ENCODE measurements around the gene MED8. TPM values are rescaled to one million over a fixed set of nuclear protein-coding genes. Genes with fewer than 3 reads are reported as not detected.
"Not testable (repeated sequence)": the region's sequence is repeated elsewhere in the genome, so short reads cannot be mapped to it uniquely, and the experiment has no call there.

MED8 gene
- total and polyA plus RNA-seq, 2 donors (not counting 1 experiment from before 2014, with no cell fraction given), result 49.7 to 69.2 TPM

GRCh38 chr1:43373066-43373940 is 16.3 kb downstream of the MED8 start:
- Histone ChIP-seq H3K79me2 (ENCODE audit: control insufficient read depth, insufficient read depth, low read length) (peaks cover 9% of the 10 kb centered on the region), H3K4me3 (replicated peaks in 1 of 4; ENCODE audit: control extremely low read depth in 1 of 4, insufficient read depth in 1 of 4, low read depth in 3 of 4, low read length in 4 of 4) (no peak overlapping the region), H3K4me1 (ENCODE audit: control insufficient read depth, extremely low read depth, insufficient read depth, low read length) (peaks cover 16% of the 10 kb centered on the region), H2AFZ (ENCODE audit: low read length) (no peak overlapping the region), H3K9ac (ENCODE audit: insufficient read depth, low read length) (no peak overlapping the region), H3K4me2 (ENCODE audit: extremely low read depth, insufficient read depth, low read length) (peak overlapping the region; percentile 18), H3K27ac (ENCODE audit: insufficient read depth, low read length) (peak overlapping the region; percentile 85), H4K20me1 (ENCODE audit: control insufficient read depth, extremely low read depth, insufficient read depth, low read length) (no peaks in the 10 kb centered on the region), H3K36me3 (ENCODE audit: control insufficient read depth, insufficient read depth, low read length) (no peaks in the 10 kb centered on the region), H3K9me3 (ENCODE audit: control insufficient read depth, insufficient read depth, low read depth, low read length) (no peaks in the 10 kb centered on the region), H3K27me3 (ENCODE audit: control insufficient read depth, insufficient read depth, low read length) (no peaks in the 10 kb centered on the region)
- DNase-seq (ENCODE audit: low read depth in 2 of 2), result peak; percentile 79 to 87
- TF ChIP-seq CTCF (conservative IDR thresholded peaks at IDR 0.05 in 1 of 2, IDR thresholded peaks at IDR 0.05 in 1 of 2; ENCODE audit: low read depth in 1 of 2, low read length in 2 of 2), result no peak
- no peak for TF ChIP-seq EZH2 (IDR thresholded peaks at IDR 0.05; ENCODE audit: low read length, missing control alignments)

- Histone ChIP-seq H3K36me3 (ENCODE audit: control insufficient read depth, insufficient read depth, low read length) (no peaks in the 10 kb centered on the region), H3K9ac (ENCODE audit: insufficient read depth, low read length) (no peak overlapping the region), H3K27me3 (ENCODE audit: control insufficient read depth, insufficient read depth, low read length) (no peaks in the 10 kb centered on the region), H4K20me1 (ENCODE audit: control insufficient read depth, extremely low read depth, insufficient read depth, low read length) (no peaks in the 10 kb centered on the region), H3K27ac (ENCODE audit: insufficient read depth, low read length) (peak overlapping the region; percentile 85), H3K4me2 (ENCODE audit: extremely low read depth, insufficient read depth, low read length) (no peak overlapping the region), H3K4me3 (replicated peaks in 1 of 4; ENCODE audit: control extremely low read depth in 1 of 4, insufficient read depth in 1 of 4, low read depth in 3 of 4, low read length in 4 of 4) (no peak overlapping the region), H2AFZ (ENCODE audit: low read length) (no peak overlapping the region), H3K9me3 (ENCODE audit: control insufficient read depth, insufficient read depth, low read depth, low read length) (no peaks in the 10 kb centered on the region), H3K79me2 (ENCODE audit: control insufficient read depth, insufficient read depth, low read length) (peaks cover 13% of the 10 kb centered on the region), H3K4me1 (ENCODE audit: control insufficient read depth, extremely low read depth, insufficient read depth, low read length) (peaks cover 16% of the 10 kb centered on the region)
- TF ChIP-seq CTCF (conservative IDR thresholded peaks at IDR 0.05 in 1 of 2, IDR thresholded peaks at IDR 0.05 in 1 of 2; ENCODE audit: low read depth in 1 of 2, low read length in 2 of 2), result no peak
- no peak for TF ChIP-seq EZH2 (IDR thresholded peaks at IDR 0.05; ENCODE audit: low read length, missing control alignments)
- DNase-seq (ENCODE audit: low read depth in 2 of 2), result peak in 1 of 2 donors; percentile 27
Measured at GRCh38 chr1:43372172-43372571, 17.4 kb downstream of the MED8 start.

GRCh38 chr1:43370564-43370963 is 19.0 kb downstream of the MED8 start:
- Histone ChIP-seq H3K27ac (ENCODE audit: insufficient read depth, low read length) (no peak overlapping the region), H2AFZ (ENCODE audit: low read length) (no peak overlapping the region), H3K4me2 (ENCODE audit: extremely low read depth, insufficient read depth, low read length) (no peak overlapping the region), H3K79me2 (ENCODE audit: control insufficient read depth, insufficient read depth, low read length) (peaks cover 29% of the 10 kb centered on the region), H3K36me3 (ENCODE audit: control insufficient read depth, insufficient read depth, low read length) (peaks cover 1% of the 10 kb centered on the region), H3K9me3 (ENCODE audit: control insufficient read depth, insufficient read depth, low read depth, low read length) (no peaks in the 10 kb centered on the region), H3K4me3 (replicated peaks in 1 of 4; ENCODE audit: control extremely low read depth in 1 of 4, insufficient read depth in 1 of 4, low read depth in 3 of 4, low read length in 4 of 4) (no peak overlapping the region), H4K20me1 (ENCODE audit: control insufficient read depth, extremely low read depth, insufficient read depth, low read length) (no peaks in the 10 kb centered on the region), H3K27me3 (ENCODE audit: control insufficient read depth, insufficient read depth, low read length) (no peaks in the 10 kb centered on the region), H3K4me1 (ENCODE audit: control insufficient read depth, extremely low read depth, insufficient read depth, low read length) (peaks cover 16% of the 10 kb centered on the region), H3K9ac (ENCODE audit: insufficient read depth, low read length) (no peak overlapping the region)
- no peak for TF ChIP-seq EZH2 (IDR thresholded peaks at IDR 0.05; ENCODE audit: low read length, missing control alignments)
- no peak for TF ChIP-seq CTCF (conservative IDR thresholded peaks at IDR 0.05 in 1 of 2, IDR thresholded peaks at IDR 0.05 in 1 of 2; ENCODE audit: low read depth in 1 of 2, low read length in 2 of 2)
- DNase-seq (ENCODE audit: low read depth in 2 of 2), result no peak

GRCh38 chr1:43369779-43370178 is 19.8 kb downstream of the MED8 start:
- Histone ChIP-seq H3K79me2 (ENCODE audit: control insufficient read depth, insufficient read depth, low read length) (peaks cover 37% of the 10 kb centered on the region), H3K4me1 (ENCODE audit: control insufficient read depth, extremely low read depth, insufficient read depth, low read length) (peaks cover 16% of the 10 kb centered on the region)
- H4K20me1 ChIP-seq (ENCODE audit: control insufficient read depth, extremely low read depth, insufficient read depth, low read length); DNase-seq (ENCODE audit: low read depth in 2 of 2); H3K4me3 ChIP-seq (replicated peaks in 1 of 4; ENCODE audit: control extremely low read depth in 1 of 4, insufficient read depth in 1 of 4, low read depth in 3 of 4, low read length in 4 of 4); H3K36me3 ChIP-seq (ENCODE audit: control insufficient read depth, insufficient read depth, low read length); H3K27me3 ChIP-seq (ENCODE audit: control insufficient read depth, insufficient read depth, low read length); H3K9me3 ChIP-seq (ENCODE audit: control insufficient read depth, insufficient read depth, low read depth, low read length); H3K9ac ChIP-seq (ENCODE audit: insufficient read depth, low read length); H3K4me2 ChIP-seq (ENCODE audit: extremely low read depth, insufficient read depth, low read length); H3K27ac ChIP-seq (ENCODE audit: insufficient read depth, low read length); H2AFZ ChIP-seq (ENCODE audit: low read length): not testable (repeated sequence)
